ENCODE results near the gene ANKFY1.
"Not testable (repeated sequence)": the region's sequence is repeated elsewhere in the genome, so short reads cannot be mapped to it uniquely, and the experiment has no call there.

ANKFY1 gene

DNA sequence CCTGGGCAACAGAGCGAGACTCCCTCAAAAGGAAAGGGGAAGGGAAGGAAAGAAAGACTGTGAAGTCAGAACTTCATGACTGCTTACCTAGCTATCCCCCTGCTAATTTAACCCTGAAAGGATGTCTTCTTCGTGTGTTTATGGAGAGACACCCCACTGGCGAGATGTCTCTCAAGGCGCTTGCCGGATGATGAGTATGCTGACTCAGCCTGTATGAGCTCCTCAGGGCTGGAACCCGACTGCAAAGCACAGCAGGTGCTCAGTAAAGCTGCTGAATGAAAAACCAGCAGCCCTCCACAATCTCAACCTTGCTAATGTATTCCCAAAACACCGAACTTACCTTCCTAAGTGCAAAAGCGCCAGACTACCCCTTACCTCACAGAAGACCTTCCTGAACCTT is 2.3 kb downstream of the ANKFY1 start:
- no peak for DNase-seq (ENCODE audit: low read depth in 3 of 3)

DNA sequence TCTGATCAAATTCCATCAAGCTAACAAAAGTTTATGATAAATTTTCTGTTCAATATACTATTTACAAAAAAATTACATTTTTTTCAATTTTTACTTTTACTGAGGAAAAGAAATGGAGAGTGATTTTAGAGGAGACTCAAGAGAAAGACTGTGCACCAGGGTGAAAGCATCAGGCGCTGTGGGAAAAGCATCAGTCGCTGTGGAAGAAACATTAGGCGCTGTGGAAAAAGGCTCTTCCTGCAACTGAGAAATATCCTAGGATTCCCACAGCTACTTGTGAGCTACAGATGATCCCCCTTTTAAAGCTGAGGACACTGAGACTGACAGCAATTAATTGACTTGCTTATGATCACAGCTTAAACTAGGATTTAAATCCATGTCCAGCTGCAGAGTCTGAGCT is 4.9 kb downstream of the ANKFY1 start:
- no peak for DNase-seq (ENCODE audit: low read depth in 3 of 3)

DNA sequence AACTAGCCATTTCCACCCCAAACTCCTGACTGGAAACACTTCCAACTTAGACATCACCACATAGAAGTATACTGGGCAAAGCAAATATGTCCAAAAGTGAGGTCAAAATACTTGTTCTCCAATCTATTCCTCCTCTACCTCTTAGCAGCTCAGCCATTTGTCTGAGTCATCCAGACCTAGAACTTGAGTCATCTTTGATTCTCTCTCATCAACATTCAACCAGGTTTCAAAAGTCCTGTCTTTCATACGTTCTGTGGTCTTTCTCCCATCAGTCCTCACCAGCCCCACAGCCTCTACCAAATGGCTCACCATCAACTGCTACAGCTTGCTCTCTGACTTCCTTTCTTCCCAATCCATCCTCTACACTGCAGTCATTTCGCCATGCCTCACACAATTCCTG is 6.8 kb downstream of the ANKFY1 start:
- DNase-seq (ENCODE audit: low read depth in 3 of 3), result no peak

DNA sequence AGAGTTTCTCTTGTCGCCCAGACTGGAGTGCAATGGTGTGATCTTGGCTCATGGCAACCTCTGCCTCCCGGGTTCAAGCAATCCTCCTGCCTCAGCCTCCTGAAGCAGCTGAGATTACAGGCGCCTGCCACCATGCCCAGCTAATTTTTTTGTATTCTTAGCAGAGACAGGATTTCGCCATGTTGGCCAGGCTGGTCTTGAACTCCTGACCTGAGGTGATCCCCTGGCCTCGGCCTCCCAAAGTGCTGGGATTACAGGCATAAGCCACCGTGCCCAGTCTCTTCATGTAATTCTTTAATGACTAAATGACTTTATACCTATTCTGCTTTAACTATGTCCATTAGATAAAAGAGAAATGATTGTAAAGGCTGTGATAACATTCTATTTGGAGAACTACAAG is 8.5 kb downstream of the ANKFY1 start:
- not testable (repeated sequence) for DNase-seq (ENCODE audit: low read depth in 3 of 3)

DNA sequence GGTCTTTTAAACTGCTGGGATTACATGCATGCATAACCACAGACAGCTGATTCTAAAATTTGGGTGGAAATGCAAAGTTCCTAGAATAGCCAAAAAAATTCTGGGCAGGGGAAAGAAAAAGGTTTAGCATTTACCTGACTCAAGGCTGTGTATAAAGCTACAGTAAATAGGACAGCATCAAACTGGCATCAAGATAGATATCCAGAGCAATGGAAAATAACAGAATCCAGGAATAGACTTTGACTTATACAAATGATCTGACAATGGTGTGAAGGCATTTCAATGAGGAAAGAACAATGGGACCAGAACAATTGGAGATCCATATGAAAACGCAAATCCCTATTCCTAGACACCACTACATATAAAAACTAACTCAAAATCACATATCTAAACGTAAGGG is 12.9 kb downstream of the ANKFY1 start:
- no peak for DNase-seq (ENCODE audit: low read depth in 3 of 3)

DNA sequence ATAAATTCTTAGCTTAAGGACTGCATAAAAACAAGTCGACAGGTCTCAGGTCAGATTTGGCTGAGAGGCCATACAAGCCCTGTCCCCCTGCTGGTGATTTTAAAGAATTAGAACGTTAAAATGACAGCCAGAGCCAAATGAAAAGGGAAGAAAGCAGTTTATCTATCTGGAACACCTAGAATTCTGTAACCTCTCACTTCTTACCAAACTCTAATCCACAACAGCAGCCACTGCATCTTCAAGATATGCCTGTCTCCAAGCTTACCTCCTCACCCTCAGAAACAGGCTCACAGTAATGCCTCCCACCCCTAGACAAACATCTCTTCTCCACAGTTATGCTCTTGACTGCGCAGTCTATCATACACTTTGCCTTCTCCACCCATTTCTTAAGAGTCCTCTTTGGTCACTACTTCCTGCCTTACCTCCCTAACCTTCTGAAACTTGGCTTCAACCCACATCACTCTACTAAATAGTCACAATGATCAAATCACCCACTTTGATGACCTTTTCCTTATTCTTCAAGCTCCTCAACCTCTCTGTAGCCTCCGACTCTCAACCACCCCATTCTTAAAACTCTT is 14.2 kb downstream of the ANKFY1 start:
- no peak for DNase-seq (ENCODE audit: low read depth in 3 of 3)

DNA sequence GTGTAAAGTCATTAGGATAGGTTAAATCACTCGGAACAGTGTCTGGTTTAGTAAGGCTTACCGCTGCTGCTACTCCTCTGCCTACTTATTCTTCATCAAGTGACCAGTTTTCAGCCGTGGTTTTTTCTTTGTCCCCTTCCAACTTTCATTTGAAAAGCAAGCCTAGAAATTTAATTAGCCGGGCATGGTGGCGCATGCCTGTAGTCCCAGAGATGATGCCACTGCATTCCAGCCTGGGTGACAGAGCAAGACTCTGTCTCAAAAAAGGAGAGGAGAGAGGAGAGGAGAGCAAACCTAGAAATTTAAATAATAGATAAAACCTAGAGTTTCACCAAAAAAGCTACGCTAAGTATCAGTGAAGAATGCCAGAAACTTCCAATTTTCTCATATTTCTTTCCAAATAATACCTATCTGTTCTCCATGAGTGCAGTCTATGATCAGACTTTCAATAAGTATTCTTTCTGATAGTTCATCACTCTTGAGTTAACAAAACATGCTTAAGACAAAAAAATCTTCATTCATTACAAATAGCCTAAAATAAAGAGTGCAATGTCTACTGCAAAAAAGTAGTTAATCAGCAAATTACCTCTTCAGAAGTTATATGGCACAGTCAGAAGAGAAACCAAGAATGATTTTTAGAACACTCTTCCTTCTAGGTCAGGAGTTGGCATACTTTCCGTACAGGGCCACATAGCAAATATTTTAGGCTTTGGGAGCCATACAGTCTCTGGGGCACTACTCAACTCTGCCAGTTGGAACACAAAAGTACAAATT is 15.1 kb downstream of the ANKFY1 start:
- DNase-seq (ENCODE audit: low read depth in 3 of 3), result no peak

DNA sequence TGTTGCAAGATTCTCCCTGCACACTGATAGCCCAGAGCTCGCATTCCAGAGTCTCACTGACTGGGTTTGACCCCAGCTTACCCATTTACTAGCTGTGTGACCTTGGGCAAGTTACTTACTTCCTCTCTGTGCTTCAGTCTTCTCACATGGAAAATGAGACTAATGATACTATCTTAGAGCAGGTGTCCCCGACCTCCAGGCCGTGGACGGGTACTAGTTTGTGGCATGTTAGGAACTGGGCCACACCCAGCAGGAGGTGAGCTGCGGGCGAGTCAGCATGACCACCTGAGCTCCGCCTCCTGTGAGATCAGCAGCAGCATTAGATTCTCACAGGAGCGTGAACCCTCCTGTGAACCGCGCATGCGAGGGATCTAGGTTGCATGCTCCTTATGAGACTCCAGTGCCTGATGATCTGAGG is 15.8 kb downstream of the ANKFY1 start:
- DNase-seq (ENCODE audit: low read depth in 3 of 3), result no peak

DNA sequence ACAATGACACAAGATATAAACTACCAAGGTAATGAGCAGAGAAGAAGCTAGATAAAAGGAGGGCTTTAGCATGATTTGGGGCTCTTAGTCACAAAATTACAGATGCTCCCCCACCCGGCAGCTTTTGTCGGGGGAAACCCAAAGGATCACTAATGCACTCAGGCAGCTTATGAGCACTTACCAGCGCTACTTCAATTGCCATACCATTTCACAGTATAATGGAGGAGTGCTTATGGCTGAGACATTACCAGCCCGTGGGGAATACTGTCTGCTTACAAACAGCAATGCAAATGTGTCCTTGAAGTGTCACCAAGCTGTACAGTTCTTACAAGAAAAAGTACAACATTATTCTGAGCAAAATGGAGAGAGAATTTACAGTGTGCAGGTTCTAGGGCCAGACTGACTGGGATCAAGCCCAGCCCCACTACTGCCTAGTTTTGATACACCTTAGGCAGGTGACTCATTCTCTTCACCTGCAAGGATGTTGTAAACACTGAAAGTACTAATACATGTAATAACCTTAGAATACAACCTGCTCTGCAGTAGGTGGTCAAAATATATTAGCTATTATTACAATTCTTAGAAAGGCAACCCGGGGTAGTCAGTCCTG is 16.3 kb downstream of the ANKFY1 start:
- no peak for DNase-seq (ENCODE audit: low read depth in 3 of 3)

DNA sequence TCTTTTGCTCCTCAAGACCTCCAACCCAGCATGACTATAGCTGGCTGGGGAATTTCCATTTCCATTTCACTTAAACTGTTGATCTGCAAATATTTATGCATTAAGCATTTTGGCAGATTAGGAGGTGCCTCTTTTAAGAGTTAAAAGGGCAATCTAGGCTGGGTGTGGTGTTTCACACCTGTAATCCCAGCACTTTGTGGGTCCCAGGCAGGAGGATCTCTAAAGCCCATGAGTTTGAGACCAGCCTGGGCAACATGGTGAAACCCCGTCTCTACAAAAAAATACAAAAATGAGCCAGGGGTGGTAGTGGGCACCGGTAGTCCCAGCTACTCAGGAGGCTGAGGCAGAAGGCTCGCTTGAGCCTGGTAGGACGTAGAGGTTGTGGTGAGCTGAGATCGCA is 17.1 kb downstream of the ANKFY1 start:
- no peak for DNase-seq (ENCODE audit: low read depth in 3 of 3)

DNA sequence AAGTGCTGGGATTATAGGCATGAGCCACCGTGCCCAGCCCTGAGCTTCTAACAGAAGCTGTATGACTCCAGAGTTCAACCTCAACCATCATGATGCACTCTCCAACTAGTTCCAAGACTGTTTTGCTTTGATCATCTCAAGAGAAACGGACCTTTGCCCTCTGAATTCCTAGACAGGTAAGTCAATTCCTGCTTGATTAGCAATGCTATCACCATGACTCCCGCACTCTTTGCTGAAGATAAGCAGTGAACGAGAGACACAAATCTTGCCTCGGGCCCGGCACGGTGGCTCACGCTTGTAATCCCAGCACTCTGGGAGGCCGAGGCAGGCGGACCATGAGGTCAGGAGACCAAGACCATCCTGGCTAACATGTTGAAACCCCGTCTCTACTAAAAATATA is 22.2 kb downstream of the ANKFY1 start:
- no peak for DNase-seq (ENCODE audit: low read depth in 3 of 3)

DNA sequence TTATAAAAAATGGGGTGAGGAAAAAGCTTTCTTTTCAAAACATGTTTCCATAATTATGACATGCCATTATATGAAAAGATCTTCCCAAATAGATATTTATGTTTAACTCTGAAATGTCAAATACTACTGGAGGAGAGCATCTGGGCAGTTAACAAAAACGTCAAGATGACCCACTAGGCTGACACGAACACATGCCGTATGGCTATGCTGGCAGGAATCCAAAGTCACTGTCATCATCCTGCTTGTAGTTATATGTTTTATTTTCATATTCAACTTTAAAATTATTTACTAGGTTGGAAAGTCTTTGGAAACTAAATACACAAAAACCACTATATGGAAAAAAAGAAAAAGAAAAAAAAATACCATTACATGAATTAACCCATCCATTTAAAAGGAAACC is 27.3 kb downstream of the ANKFY1 start:
- no peak for DNase-seq (ENCODE audit: low read depth in 3 of 3)

DNA sequence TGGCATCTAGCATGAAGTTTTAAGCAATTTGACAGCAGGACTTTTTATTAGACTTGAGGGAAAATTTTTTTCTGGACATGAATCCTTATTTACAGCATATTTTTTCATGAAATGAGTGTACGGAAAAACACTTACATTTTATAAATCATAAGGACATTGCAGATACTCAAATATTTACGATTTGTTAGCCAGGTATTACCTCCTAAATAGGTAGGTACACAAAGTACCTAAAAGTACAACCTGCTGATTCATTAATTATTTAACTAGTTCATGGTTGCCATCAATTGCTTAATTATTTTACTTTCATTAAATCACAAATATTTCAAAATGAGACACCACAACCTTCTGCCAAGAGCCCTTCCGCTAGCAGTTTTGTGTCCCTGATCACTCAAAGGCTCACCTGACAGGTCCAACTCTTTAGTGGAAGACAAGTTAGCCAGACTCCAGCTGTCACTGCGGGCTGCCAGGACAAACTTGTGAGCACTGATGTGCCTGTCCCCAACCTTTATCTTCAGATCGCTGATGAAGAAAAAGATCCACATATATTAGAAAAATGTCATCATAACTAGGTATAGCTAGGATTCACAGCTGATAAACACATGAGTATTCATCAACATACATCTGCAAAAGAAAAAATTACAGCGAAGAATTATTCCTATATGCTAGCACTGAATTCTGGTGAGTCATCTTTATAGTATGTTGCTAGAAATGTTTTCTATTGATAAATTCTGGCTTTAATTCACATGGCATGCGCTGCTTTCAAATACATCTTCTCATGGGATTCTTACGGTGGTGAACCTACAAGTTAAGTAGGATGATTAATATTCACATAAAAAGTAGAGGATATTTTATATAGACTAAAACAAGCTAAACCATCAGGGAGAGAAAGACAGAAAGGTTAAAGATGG is 28.2 kb downstream of the ANKFY1 start:
- no peak for DNase-seq (ENCODE audit: low read depth in 3 of 3)

DNA sequence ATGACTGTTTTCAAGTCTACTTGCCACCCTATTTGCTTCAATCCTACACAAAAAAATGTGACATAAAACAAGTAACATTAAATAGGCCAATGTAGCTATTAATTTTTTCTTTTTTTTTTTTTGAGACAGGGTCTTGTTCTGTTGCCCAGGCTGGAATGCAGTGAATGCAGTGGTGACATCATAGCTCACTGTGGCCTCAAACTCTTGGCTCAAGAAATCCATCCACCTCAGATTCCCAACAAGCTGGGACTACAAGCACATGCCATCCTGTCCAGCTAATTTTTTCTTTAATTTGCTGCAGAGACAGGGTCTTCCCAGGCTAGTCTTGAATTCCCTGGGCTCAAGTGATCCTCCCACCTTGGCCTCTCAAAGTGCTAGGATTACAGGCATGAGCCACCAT is 29.4 kb downstream of the ANKFY1 start:
- DNase-seq (ENCODE audit: low read depth in 3 of 3), result no peak

DNA sequence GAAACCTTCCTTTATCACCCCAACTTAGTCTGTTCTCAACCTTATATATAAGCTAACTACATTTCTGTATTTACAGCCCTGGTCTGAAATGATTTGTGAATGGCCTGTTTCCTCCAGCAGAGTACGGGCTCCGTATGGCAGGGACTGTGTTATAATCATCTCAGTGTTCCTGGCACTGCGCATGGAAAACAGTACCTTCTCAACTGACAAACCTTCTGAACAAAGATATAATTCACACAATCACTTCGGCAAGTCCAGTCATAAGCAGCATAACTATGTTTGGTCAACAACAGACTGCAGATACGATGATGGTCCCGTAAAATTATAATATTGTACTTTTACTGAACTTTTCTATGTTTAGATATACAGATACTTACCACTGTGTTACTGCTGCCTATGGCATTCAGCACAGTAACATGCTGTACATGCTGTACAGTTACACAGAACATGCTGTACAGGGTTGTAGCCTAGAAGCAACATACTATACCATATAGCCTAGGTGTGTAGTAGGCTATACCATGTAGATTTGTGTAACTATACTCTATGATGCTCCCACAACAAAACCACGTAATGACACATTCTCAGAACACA is 30.0 kb downstream of the ANKFY1 start:
- no peak for DNase-seq (ENCODE audit: low read depth in 3 of 3)

DNA sequence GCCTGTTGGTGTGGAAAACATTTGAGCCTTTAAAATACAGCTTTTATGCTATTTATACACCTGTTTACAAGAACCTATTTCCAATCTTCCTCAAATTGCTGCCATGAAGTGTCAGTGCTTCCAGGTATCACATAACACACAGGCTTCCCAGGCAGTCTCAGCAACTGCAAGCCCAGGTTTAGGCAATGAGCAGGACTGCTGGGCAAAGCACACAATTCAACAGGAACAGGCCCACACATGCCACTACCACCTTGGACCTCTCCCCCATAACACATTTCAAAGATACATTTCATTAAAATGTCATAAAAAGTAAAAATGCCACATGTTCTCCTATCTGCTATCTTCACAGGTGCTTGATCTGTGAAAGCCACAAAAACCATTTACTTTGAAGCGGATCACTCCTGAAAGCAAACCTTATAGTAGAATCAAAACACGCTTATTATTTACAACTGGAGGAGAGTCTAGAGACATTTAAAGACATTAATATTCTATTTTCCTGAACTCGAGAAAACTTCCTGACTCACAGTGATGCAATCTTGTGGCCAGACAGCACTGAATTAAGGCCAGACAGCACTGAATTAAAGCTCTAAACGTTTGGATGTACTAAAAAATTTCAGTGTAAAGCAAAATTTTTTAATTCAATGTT is 31.5 kb downstream of the ANKFY1 start:
- DNase-seq (ENCODE audit: low read depth in 3 of 3), result no peak

DNA sequence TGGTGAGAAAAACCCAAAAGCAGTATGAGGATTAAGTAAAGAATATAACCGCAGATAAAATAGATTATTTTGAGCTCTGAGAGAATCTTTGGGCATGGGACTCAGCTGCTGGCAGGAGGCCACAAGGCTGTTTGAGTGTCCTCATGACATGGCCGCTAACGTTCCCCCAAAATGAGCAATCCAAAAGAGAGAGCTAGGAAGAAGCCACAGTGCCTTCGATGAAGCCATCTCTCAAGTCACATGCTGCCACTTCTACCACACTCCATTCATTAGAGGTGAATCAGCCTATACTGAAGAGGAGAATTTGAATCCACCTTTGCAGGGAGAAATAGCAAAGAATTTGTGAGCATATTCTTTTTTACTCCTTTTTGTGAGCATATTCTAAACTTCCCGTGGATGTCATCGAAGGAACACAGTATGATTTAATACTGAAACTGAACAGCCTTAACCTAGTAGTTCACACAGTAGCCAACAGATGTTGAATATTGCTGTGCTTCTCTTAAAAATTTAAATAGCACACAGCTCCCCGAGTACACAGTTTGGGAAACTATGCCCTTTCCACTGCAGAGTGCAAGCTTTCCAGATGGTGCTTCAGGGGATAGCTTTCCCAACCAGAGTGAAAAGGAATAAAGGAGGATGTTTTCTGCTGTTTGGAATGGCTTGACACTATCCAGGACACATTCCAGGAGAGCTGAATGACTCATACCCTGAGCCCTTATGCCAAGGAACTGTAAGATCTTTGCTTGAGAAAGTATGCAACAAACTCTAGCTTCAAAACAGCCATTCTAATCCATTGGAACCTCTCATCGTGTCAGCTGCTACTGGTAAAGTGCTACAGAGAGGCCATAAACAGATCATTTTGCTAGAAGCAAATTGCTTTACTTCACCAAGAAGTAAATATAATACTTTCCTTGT is 33.9 kb downstream of the ANKFY1 start:
- DNase-seq (ENCODE audit: low read depth in 3 of 3), result no peak

DNA sequence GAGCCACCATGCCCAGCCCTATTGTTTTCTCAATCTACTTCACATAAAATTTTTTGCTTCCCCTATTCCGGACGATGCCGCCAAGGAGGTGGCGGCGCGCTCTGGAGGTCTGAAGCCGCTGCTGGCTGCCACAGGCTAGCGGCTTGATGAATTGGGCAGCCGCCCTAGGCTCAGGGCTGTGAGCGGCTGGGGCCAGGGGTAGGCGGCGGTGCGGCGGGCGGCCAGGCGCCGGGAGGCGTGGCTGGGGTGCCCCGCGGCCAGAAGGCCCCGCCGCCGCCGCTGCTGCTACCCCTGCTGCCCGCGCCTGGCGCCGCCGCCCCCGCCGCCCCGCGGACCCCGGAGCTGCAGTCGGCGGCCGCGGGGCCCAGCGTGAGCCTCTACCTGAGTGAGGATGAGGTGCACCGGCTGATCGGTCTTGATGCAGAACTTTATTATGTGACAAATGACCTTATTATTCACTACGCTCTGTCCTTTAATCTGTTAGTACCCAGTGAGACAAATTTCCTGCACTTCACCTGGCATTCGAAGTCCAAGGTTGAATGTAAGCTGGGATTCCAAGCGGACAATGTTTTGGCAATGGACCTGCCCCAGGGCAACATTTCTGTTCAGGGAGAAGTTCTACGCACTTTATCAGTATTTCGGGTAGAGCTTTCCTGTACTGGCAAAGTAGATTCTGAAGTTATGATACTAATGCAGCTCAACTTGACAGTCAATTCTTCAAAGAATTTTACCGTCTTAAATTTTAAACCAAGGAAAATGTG is 41.7 kb downstream of the ANKFY1 start:
- DNase-seq (ENCODE audit: low read depth in 3 of 3), result no peak

DNA sequence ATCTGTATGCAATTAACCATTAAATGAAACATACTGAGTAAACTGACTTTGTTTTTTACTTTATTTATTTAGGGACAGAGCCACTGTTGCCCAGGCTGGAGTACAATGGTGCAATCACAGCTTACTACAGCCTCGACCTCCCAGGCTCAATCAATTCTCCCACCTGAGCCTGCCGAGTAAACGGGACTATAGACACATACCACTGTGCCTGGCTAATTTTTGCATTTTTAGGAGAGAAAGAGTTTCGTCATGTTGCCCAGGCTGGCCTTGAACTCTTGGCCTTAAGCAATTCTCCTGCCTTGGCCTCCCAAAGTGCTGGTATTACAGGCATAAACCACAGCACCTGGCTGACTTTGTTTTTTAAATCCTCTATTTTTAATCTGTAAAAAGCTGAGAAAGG is 42.6 kb downstream of the ANKFY1 start:
- no peak for DNase-seq (ENCODE audit: low read depth in 3 of 3)

DNA sequence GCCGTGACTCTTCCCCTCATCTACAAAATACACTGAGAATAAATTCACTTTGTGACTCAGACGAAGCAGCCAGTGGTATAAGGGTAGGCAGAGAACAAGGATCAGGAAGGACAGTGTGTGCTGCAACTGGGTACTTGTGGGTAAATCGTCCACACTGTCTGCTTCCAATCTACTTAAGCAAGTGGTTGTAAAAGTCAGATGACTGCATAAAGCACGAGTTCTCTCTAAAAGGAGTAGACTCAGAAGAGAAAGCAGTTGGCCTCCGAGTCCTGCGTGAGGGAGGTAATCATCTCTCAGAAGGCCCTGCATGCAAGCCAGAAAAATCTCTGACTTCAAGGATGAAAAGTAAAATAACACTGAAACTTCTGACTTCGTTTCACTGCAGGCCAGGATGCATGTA is 43.1 kb downstream of the ANKFY1 start:
- no peak for DNase-seq (ENCODE audit: low read depth in 3 of 3)
